ENCODE measurements around the gene MTIF3.

DNA sequence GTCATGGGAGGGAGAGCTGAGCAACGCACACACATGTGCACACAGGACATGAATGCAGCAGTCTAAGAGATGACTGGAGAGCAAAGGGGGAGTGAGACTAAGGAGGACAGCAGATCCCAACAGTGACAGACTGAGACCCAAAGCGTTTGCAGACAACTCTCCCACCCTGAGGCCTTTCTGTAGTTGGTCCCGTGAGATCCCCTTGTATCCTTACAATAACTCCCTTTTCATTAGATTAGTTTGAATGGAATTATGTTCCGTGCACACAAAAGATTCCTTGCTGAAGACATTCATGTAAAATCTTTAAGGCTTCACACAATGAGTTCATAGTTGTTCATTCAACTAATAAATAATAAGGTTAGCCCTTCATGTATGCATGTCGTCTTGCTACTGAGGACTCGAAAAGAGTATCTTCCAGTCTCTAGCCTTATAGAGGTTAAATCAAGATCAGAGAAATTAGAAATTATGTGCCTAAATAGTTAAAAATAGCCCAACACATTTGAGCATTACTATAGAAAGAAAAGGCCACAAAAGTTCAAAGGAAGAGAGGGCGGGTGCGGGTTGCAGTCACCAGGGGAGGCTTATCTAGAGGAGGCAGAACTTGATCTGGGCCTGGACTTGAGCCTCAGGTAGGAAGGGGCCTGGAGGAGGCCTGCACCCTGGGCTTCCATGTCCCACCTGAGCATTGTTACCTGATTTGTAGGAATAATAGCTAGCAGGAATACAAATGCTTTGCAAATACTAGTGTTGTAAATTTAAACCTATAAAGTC, 29.1 kb downstream of the MTIF3 start:
- TF ChIP-seq SMAD4 (CRISPR knock-in tag; IDR thresholded peaks at IDR 0.05) (no peak), FOXJ3 (CRISPR knock-in tag; IDR thresholded peaks at IDR 0.05; ENCODE audit: borderline replicate concordance) (no peak), TEAD4 (CRISPR knock-in tag; IDR thresholded peaks at IDR 0.05) (no peak)
- TF ChIP-seq, protein P1, sequence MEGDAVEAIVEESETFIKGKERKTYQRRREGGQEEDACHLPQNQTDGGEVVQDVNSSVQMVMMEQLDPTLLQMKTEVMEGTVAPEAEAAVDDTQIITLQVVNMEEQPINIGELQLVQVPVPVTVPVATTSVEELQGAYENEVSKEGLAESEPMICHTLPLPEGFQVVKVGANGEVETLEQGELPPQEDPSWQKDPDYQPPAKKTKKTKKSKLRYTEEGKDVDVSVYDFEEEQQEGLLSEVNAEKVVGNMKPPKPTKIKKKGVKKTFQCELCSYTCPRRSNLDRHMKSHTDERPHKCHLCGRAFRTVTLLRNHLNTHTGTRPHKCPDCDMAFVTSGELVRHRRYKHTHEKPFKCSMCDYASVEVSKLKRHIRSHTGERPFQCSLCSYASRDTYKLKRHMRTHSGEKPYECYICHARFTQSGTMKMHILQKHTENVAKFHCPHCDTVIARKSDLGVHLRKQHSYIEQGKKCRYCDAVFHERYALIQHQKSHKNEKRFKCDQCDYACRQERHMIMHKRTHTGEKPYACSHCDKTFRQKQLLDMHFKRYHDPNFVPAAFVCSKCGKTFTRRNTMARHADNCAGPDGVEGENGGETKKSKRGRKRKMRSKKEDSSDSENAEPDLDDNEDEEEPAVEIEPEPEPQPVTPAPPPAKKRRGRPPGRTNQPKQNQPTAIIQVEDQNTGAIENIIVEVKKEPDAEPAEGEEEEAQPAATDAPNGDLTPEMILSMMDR (IDR thresholded peaks at IDR 0.05), result no peak
- TF ChIP-seq, protein P2, sequence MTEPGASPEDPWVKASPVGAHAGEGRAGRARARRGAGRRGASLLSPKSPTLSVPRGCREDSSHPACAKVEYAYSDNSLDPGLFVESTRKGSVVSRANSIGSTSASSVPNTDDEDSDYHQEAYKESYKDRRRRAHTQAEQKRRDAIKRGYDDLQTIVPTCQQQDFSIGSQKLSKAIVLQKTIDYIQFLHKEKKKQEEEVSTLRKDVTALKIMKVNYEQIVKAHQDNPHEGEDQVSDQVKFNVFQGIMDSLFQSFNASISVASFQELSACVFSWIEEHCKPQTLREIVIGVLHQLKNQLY (CRISPR knock-in tag; IDR thresholded peaks at IDR 0.05), result no peak
- TF ChIP-seq, protein P3, sequence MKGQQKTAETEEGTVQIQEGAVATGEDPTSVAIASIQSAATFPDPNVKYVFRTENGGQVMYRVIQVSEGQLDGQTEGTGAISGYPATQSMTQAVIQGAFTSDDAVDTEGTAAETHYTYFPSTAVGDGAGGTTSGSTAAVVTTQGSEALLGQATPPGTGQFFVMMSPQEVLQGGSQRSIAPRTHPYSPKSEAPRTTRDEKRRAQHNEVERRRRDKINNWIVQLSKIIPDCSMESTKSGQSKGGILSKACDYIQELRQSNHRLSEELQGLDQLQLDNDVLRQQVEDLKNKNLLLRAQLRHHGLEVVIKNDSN (CRISPR knock-in tag; IDR thresholded peaks at IDR 0.05), result no peak
- TF ChIP-seq, protein P4, sequence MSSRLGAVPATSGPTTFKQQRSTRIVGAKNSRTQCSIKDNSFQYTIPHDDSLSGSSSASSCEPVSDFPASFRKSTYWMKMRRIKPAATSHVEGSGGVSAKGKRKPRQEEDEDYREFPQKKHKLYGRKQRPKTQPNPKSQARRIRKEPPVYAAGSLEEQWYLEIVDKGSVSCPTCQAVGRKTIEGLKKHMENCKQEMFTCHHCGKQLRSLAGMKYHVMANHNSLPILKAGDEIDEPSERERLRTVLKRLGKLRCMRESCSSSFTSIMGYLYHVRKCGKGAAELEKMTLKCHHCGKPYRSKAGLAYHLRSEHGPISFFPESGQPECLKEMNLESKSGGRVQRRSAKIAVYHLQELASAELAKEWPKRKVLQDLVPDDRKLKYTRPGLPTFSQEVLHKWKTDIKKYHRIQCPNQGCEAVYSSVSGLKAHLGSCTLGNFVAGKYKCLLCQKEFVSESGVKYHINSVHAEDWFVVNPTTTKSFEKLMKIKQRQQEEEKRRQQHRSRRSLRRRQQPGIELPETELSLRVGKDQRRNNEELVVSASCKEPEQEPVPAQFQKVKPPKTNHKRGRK (CRISPR knock-in tag; IDR thresholded peaks at IDR 0.05; ENCODE audit: borderline replicate concordance), result no peak
